GM12875 (cell line): Measurements from ENCODE around the gene TMEM263.

ENCODE experiments used
- H3K4me3 ChIP-seq: one replicate; pipeline ENCODE4 v1.5.1; 2011; ENCODE audit warnings: low read depth, low read length, control low read depth
- CTCF ChIP-seq: IDR thresholded peaks from 2 replicates; pipeline ENCODE4 v1.5.1; 2011; ENCODE audit warnings: low read depth, mild to moderate bottlenecking, control low read depth, inconsistent platforms, low read length, moderate library complexity, borderline replicate concordance; ENCODE audit not compliant: insufficient read depth

TMEM263 gene

GRCh38 chr12:107019546-107019945 is 63.8 kb downstream of the TMEM263 start:
- no peak for TF ChIP-seq CTCF
- H3K4me3 ChIP-seq, result no peak overlapping the region
